Measurements from ENCODE around the gene RPAP2.

The RPAP2 gene

DNA sequence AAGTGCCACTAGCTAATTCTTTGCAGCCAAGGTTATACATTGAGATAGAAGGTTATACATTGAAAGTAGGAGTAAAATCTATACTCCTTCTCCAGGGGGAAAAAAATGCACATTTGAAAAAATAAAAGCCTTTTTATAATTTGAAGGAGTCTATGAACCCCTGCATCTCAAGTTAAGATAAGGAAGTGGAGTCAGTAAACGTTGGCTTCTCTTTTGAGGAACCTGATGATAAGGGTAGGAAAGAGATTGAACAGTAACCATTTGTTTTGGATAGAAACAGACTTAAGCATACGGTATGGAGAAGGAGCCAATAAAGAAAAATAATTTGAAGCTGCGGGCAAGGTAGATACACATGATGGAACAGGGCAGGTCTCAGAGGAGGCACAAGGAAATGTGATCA lies 64.1 kb downstream of the RPAP2 start:
- H3K9me3 Mint-ChIP-seq = no peaks in the 10 kb centered on the region
- H3K36me3 Mint-ChIP-seq (ENCODE audit: low read depth) = peaks cover 57% of the 10 kb centered on the region
- H3K27me3 Mint-ChIP-seq (ENCODE audit: low read depth, poor library complexity) = no peaks in the 10 kb centered on the region
- H3K4me3 Mint-ChIP-seq = no peak overlapping the region
- TF ChIP-seq, protein P1, sequence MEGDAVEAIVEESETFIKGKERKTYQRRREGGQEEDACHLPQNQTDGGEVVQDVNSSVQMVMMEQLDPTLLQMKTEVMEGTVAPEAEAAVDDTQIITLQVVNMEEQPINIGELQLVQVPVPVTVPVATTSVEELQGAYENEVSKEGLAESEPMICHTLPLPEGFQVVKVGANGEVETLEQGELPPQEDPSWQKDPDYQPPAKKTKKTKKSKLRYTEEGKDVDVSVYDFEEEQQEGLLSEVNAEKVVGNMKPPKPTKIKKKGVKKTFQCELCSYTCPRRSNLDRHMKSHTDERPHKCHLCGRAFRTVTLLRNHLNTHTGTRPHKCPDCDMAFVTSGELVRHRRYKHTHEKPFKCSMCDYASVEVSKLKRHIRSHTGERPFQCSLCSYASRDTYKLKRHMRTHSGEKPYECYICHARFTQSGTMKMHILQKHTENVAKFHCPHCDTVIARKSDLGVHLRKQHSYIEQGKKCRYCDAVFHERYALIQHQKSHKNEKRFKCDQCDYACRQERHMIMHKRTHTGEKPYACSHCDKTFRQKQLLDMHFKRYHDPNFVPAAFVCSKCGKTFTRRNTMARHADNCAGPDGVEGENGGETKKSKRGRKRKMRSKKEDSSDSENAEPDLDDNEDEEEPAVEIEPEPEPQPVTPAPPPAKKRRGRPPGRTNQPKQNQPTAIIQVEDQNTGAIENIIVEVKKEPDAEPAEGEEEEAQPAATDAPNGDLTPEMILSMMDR (IDR thresholded peaks at IDR 0.05) = no peak
- H3K27ac Mint-ChIP-seq = no peak overlapping the region
- no peaks in the 10 kb centered on the region for H3K4me1 Mint-ChIP-seq
- no peak for DNase-seq

DNA sequence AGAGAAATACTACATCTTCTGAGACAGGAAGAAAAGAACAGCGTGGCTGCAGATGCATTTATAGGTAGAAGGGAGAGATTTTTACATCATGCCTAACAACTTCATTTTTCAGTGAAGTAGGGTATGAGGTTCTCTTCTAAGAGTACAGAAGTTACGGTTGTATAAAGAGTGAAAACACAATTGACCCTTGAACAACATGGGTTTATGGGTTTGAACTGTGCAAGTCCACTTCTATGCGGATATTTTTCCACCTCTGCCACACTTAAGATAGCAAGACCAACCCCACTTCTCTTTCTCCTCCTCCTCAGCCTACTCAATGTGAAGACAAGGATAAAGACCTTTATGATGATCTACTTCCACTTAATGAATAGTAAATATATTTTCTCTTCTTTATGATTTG lies 64.5 kb downstream of the RPAP2 start:
- no peaks in the 10 kb centered on the region for H3K4me1 Mint-ChIP-seq
- H3K36me3 Mint-ChIP-seq (ENCODE audit: low read depth) = peaks cover 54% of the 10 kb centered on the region
- H3K4me3 Mint-ChIP-seq = no peak overlapping the region
- TF ChIP-seq, protein P1 (IDR thresholded peaks at IDR 0.05) = no peak
- H3K27me3 Mint-ChIP-seq (ENCODE audit: low read depth, poor library complexity) = no peaks in the 10 kb centered on the region
- H3K27ac Mint-ChIP-seq = no peak overlapping the region
- H3K9me3 Mint-ChIP-seq = no peaks in the 10 kb centered on the region
- DNase-seq = no peak

DNA sequence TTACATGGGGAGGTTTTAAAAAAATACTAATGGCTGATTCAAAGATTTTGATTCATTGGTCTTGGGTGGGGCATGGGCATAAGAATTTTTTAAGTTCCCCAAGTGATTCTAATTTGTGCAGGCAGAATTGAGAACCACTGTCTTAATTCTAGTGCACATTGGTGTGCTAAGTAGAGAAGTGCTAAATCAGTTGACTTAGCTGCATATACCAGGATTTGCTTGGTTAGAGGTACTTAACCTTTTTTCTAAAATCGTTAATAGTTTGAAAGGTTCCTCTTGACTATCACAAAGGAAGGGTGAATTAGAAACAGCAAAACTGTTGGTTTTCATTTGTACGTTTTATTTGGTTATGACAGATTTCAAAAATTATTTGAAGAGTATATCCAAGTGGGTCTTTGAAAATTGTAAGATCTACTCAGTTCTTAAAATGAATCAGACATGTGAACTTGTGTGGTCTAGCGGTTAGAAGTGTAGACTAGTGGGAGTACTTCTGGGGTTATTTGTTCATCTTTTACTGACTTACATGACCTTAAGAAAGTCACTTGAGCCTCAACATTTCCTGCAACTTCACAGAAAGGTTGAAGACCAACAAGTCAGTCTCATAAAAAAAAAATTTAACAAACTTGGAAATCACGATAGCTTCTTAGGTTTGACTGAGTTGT lies 66.7 kb downstream of the RPAP2 start:
- TF ChIP-seq, protein P1 (IDR thresholded peaks at IDR 0.05) = no peak
- DNase-seq = no peak
- H3K9me3 Mint-ChIP-seq = no peaks in the 10 kb centered on the region
- no peaks in the 10 kb centered on the region for H3K27me3 Mint-ChIP-seq (ENCODE audit: low read depth, poor library complexity)
- H3K4me3 Mint-ChIP-seq = no peak overlapping the region
- no peak overlapping the region for H3K27ac Mint-ChIP-seq
- H3K36me3 Mint-ChIP-seq (ENCODE audit: low read depth) = peaks cover 53% of the 10 kb centered on the region
- H3K4me1 Mint-ChIP-seq = no peaks in the 10 kb centered on the region

DNA sequence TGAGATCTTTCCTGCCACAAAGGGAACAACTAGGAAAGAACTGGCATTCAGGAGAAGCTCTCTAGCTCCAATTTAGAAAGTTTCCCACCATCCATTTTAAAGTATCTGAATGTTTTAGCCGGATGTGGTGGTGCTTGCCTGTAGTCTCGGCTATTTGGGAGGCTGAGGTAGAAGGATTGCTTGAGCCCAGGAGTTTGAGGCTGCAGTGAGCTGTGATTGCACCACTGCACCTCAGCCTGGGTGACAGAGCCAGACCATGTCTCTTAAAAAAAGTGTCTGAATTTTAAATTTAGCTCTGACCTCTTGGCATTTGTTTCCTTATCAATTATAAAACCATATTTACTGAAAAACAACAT lies 67.2 kb downstream of the RPAP2 start:
- Mint-ChIP-seq H3K27me3 (ENCODE audit: low read depth, poor library complexity) (no peaks in the 10 kb centered on the region), H3K4me3 (no peak overlapping the region), H3K9me3 (no peaks in the 10 kb centered on the region), H3K4me1 (no peaks in the 10 kb centered on the region), H3K36me3 (ENCODE audit: low read depth) (peaks cover 55% of the 10 kb centered on the region), H3K27ac (no peak overlapping the region)
- DNase-seq = no peak
- TF ChIP-seq, protein P1 (IDR thresholded peaks at IDR 0.05) = no peak

DNA sequence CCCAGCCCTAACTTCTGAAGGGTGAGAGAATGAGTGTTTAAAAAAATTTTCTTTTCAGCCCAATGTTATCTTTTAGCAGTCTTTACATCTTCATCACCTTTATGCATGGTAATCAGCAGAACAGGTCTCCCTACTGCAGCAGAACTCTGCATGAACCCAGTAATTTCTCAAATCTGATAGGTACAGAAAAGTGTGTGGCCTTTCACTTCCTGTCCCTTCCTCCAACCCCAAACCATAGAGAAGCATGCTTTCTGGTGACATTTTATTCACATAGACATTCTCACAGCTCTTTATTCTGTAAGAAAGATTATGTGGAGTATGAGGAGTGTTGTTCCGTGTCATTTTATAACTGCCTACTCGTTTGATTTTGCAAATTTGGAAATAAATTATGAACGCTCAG lies 68.6 kb downstream of the RPAP2 start:
- TF ChIP-seq, protein P1 (IDR thresholded peaks at IDR 0.05) = no peak
- no peak overlapping the region for H3K27ac Mint-ChIP-seq
- no peaks in the 10 kb centered on the region for H3K27me3 Mint-ChIP-seq (ENCODE audit: low read depth, poor library complexity)
- H3K9me3 Mint-ChIP-seq = no peaks in the 10 kb centered on the region
- H3K4me3 Mint-ChIP-seq = no peak overlapping the region
- H3K36me3 Mint-ChIP-seq (ENCODE audit: low read depth) = peaks cover 62% of the 10 kb centered on the region
- DNase-seq = no peak
- no peaks in the 10 kb centered on the region for H3K4me1 Mint-ChIP-seq

DNA sequence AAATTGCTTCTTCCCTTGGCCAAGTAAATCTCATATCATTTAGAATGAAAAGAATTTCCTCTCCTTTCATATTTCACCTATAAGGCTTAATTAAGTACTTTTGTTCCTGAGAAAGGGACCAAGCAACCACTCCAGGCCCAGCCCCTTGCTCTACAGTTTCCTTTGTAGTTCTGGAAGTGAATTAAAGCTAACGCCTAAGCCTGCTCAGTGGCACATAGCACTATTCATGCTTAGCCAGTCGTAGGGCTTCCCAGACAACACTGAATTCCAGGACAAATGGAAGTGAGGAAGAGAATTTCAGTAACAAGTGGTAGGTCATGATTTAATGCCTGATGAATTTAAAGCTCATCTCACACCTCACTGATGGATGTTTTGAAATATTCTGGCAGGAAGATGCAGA lies 73.3 kb downstream of the RPAP2 start:
- Mint-ChIP-seq H3K27me3 (ENCODE audit: low read depth, poor library complexity) (no peaks in the 10 kb centered on the region), H3K36me3 (ENCODE audit: low read depth) (peaks cover 43% of the 10 kb centered on the region), H3K4me1 (no peaks in the 10 kb centered on the region), H3K4me3 (no peak overlapping the region), H3K9me3 (no peaks in the 10 kb centered on the region), H3K27ac (peak overlapping the region; percentile 77)
- no peak for DNase-seq
- TF ChIP-seq, protein P1 (IDR thresholded peaks at IDR 0.05) = no peak
